Endothelial cell of umbilical vein (primary cell): ENCODE data around the gene COL15A1. TPM values are rescaled to one million over a fixed set of nuclear protein-coding genes. Genes with fewer than 3 reads are reported as not detected.

Source experiments
- BruUV-seq: library from RNA; stranded (reverse); fragments of 400-500 nt; replicated peaks from 2 replicates; lab custom pipeline; 2021; lab: Mats Ljungman, UMichigan
- CTCF ChIA-PET: fragments of 300-600, 350-600 bp; sonication (Branson Sonifier 250); formaldehyde crosslinking; loops from one replicate; lab custom pipeline; 2021; ENCODE audit warnings: antibody characterized with exemption, inconsistent platforms; lab: Charles Lee
- POLR2A ChIA-PET: fragments of 300-600, 350-600 bp; sonication (Branson Sonifier 250); formaldehyde crosslinking; loops from one replicate; lab custom pipeline; 2021; ENCODE audit warnings: antibody characterized with exemption, inconsistent platforms; lab: Charles Lee
- DNase-seq: peaks from one replicate; pipeline ENCODE4 v3.0.0-alpha.2; 2011; ENCODE audit warnings: low read depth, low spot score
- FAIRE-seq: peaks from 2 replicates; lab custom pipeline; 2011; peaks lifted over from hg19 to GRCh38; lab: Jason Lieb, UNC
- H2AFZ ChIP-seq: 2 replicates; pipeline ENCODE4 v1.6.0; 2012; ENCODE audit warnings: low read depth, low read length, control low read depth, inconsistent platforms
- H3K27ac ChIP-seq: 2 replicates; pipeline ENCODE4 v1.5.1; 2011; ENCODE audit warnings: low read depth, mild to moderate bottlenecking, control low read depth, low read length, moderate library complexity; ENCODE audit not compliant: insufficient read depth
- H3K27me3 ChIP-seq, 2 experiments: 2 replicates each; pipeline versions ENCODE4 v1.6.0 to v1.6.1; 2011; ENCODE audit warnings: low read length in 2 of 2, mixed read lengths in 1 of 2; ENCODE audit not compliant: control insufficient read depth in 2 of 2, insufficient read depth in 2 of 2
- H3K36me3 ChIP-seq, 2 experiments: 2 replicates in 1 of 2; 3 replicates in 1 of 2; pipeline ENCODE4 v1.5.1; 2011; ENCODE audit warnings: low read length in 2 of 2, mild to moderate bottlenecking in 1 of 2, moderate library complexity in 1 of 2; ENCODE audit not compliant: control insufficient read depth in 2 of 2, insufficient read depth in 2 of 2; ENCODE audit errors: extremely low read depth in 1 of 2
- H3K4me1 ChIP-seq: 3 replicates; pipeline ENCODE4 v1.5.1; 2011; ENCODE audit warnings: mild to moderate bottlenecking, low read length; ENCODE audit not compliant: control insufficient read depth, insufficient read depth; ENCODE audit errors: extremely low read depth
- H3K4me2 ChIP-seq: 2 replicates; pipeline ENCODE4 v1.6.1; 2011; ENCODE audit warnings: low read length, control low read depth, mixed read lengths; ENCODE audit not compliant: insufficient read depth
- H3K4me3 ChIP-seq, 3 experiments: fragments of 200-600 bp in 1 of 3; sonication (generic), shearing (Covaris generic) in 1 of 3; replicated peaks in 1 of 3; 2 replicates each; pipeline ENCODE4 v1.5.1; 2011 to 2016; ENCODE audit warnings: control low read depth in 3 of 3, low read length in 3 of 3, mild to moderate bottlenecking in 2 of 3, inconsistent platforms in 1 of 3, low read depth in 1 of 3, moderate library complexity in 1 of 3; ENCODE audit not compliant: insufficient read depth in 1 of 3
- H3K79me2 ChIP-seq: 2 replicates; pipeline ENCODE4 v1.6.0; 2012; ENCODE audit warnings: low read length, inconsistent platforms; ENCODE audit not compliant: control insufficient read depth, insufficient read depth
- H3K9ac ChIP-seq: replicated peaks from 2 replicates; pipeline ENCODE3; 2011; ENCODE audit warnings: low read length, control low read depth; ENCODE audit not compliant: insufficient read depth; ENCODE audit errors: extremely low read depth
- H3K9me1 ChIP-seq: replicated peaks from 3 replicates; pipeline ENCODE4 v1.6.0; 2011; ENCODE audit warnings: mild to moderate bottlenecking, low read length; ENCODE audit not compliant: control insufficient read depth, insufficient read depth; ENCODE audit errors: extremely low read depth
- H3K9me3 ChIP-seq: replicated peaks from 2 replicates; pipeline ENCODE4 v1.5.1; 2012; ENCODE audit warnings: low read length, inconsistent platforms; ENCODE audit not compliant: control insufficient read depth, insufficient read depth
- H4K20me1 ChIP-seq: replicated peaks from 2 replicates; pipeline ENCODE3; 2011; ENCODE audit warnings: mild to moderate bottlenecking, low read length; ENCODE audit not compliant: control insufficient read depth, insufficient read depth; ENCODE audit errors: extremely low read depth
- EZH2 ChIP-seq: IDR thresholded peaks from 2 replicates; pipeline ENCODE4 v1.6.1; 2012; ENCODE audit warnings: borderline replicate concordance, low read depth, mild to moderate bottlenecking, moderate library complexity, low read length, inconsistent platforms; ENCODE audit not compliant: severe bottlenecking
- FOS ChIP-seq: IDR thresholded peaks from 2 replicates; pipeline ENCODE4 v1.6.1; 2011; ENCODE audit warnings: mild to moderate bottlenecking, low read length, moderate library complexity, borderline replicate concordance; ENCODE audit not compliant: insufficient read depth
- GATA2 ChIP-seq: IDR thresholded peaks from 2 replicates; pipeline ENCODE4 v1.7.0; 2011; ENCODE audit warnings: low read depth, mild to moderate bottlenecking, moderate library complexity, mixed read lengths, low read length; ENCODE audit not compliant: insufficient read length, insufficient read depth
- JUN ChIP-seq: IDR thresholded peaks from 2 replicates; pipeline ENCODE4 v1.6.1; 2011; ENCODE audit warnings: borderline replicate concordance, low read depth; ENCODE audit not compliant: insufficient read length, insufficient read depth
- MAX ChIP-seq: IDR thresholded peaks from 2 replicates; pipeline ENCODE4 v1.6.1; 2011; ENCODE audit not compliant: insufficient read depth, insufficient read length
- MYC ChIP-seq: IDR thresholded peaks from one replicate; pipeline ENCODE4 v1.6.1; 2011; ENCODE audit warnings: mild to moderate bottlenecking, low read depth, low read length
- POLR2A ChIP-seq: IDR thresholded peaks from 2 replicates; pipeline ENCODE4 v1.6.1; 2012; ENCODE audit warnings: low read depth, mild to moderate bottlenecking, control low read depth, low read length
- POLR2AphosphoS5 ChIP-seq: IDR thresholded peaks from 2 replicates; pipeline ENCODE4 v1.6.1; 2012; ENCODE audit warnings: low read depth, mild to moderate bottlenecking, control low read depth, low read length, moderate library complexity; ENCODE audit not compliant: insufficient read depth
- dilution Hi-C: fragments of 300-500 bp; cut with MboI; formaldehyde crosslinking; loops from one replicate; pipeline ENCODE4 v1.15.0; 2019; ENCODE audit warnings: low sequenced_read_pairs; ENCODE audit not compliant: extremely low pct_ligation_motif_present
- intact Hi-C: fragments of 100-400 bp; cut with micrococcal nuclease; formaldehyde crosslinking; loops from one replicate; pipeline ENCODE4 v1.10.0; 2022
- polyA plus RNA-seq, 4 experiments: library from polyadenylated mRNA; depleted of rRNA in 3 of 4; stranded (reverse) in 3 of 4; unstranded in 1 of 4; fragments of >200 nt; gene quantifications; 2 replicates each; pipeline versions ENCODE4 v1.2.1 to v1.2.3, GENCODE V29; 2011 to 2012; ENCODE audit warnings: missing spikeins in 1 of 4
- total RNA-seq: library from RNA; stranded (reverse); gene quantifications from 2 replicates; pipeline ENCODE4 v1.2.3, GENCODE V29; 2021
- TF ChIP-seq, protein P1 (sequence below), 2 donors: IDR thresholded peaks; 1 replicate in 1 of 2; 2 replicates in 1 of 2; pipeline ENCODE4 v1.5.1; 2011; ENCODE audit warnings: low read length in 2 of 2, mild to moderate bottlenecking in 2 of 2, moderate library complexity in 2 of 2, control low read depth in 1 of 2, inconsistent platforms in 1 of 2, low read depth in 1 of 2; ENCODE audit not compliant: insufficient read depth in 1 of 2; ENCODE audit errors: extremely low read depth in 1 of 2

COL15A1 gene
- total and polyA plus RNA-seq, 2 donors (not counting 3 experiments of a cell fraction or from before 2014, with no cell fraction given): not detected

DNA sequence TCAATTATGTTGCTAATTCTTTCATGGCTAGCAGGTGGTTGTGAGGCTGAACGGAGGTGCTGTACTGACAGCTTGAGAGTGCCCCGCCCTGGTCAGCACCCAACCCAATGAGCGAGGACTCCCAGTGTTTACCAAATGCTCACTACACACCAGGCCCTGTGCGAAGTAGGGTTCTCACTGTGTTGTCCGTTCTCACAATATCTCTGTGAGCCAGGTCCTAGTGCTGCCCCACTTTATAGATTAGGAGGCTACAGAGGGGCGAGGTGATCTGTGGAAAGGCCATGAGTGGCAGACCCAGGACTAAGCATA lies 28.2 kb downstream of the COL15A1 start:
- no peak overlapping the region for H3K9ac ChIP-seq
- no peak overlapping the region for H3K4me3 ChIP-seq
- no peaks in the 10 kb centered on the region for H3K9me3 ChIP-seq
- CTCF ChIA-PET: no interaction called here
- no peak for DNase-seq
- H3K27ac ChIP-seq: no peak overlapping the region
- H3K9me1 ChIP-seq: no peaks in the 10 kb centered on the region
- H2AFZ ChIP-seq: no peak overlapping the region
- POLR2A ChIA-PET: no interaction called here
- no peaks in the 10 kb centered on the region for H3K36me3 ChIP-seq
- H3K4me1 ChIP-seq: no peaks in the 10 kb centered on the region
- TF ChIP-seq POLR2A (no peak), EZH2 (no peak), GATA2 (no peak), MYC (no peak), FOS (no peak), POLR2AphosphoS5 (no peak), MAX (no peak), JUN (no peak)
- TF ChIP-seq, protein P1, sequence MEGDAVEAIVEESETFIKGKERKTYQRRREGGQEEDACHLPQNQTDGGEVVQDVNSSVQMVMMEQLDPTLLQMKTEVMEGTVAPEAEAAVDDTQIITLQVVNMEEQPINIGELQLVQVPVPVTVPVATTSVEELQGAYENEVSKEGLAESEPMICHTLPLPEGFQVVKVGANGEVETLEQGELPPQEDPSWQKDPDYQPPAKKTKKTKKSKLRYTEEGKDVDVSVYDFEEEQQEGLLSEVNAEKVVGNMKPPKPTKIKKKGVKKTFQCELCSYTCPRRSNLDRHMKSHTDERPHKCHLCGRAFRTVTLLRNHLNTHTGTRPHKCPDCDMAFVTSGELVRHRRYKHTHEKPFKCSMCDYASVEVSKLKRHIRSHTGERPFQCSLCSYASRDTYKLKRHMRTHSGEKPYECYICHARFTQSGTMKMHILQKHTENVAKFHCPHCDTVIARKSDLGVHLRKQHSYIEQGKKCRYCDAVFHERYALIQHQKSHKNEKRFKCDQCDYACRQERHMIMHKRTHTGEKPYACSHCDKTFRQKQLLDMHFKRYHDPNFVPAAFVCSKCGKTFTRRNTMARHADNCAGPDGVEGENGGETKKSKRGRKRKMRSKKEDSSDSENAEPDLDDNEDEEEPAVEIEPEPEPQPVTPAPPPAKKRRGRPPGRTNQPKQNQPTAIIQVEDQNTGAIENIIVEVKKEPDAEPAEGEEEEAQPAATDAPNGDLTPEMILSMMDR (IDR thresholded peaks at IDR 0.05; ENCODE audit: extremely low read depth in 1 of 2, insufficient read depth in 1 of 2, low read depth in 1 of 2, low read length in 2 of 2): no peak
- no peaks in the 10 kb centered on the region for H3K79me2 ChIP-seq
- no peak overlapping the region for H3K4me2 ChIP-seq
- intact Hi-C loops: no loop called here
- no peak for FAIRE-seq
- no peaks in the 10 kb centered on the region for H4K20me1 ChIP-seq
- no peaks in the 10 kb centered on the region for H3K27me3 ChIP-seq
- dilution Hi-C loops: no loop called here
- BruUV-seq: no TSS peak
